HepG2 (cell line): ENCODE data around the gene ACADSB. TPM values are rescaled to one million over a fixed set of nuclear protein-coding genes. Genes with fewer than 3 reads are reported as not detected.

Experiments
- ATAC-seq: fragments of 200-7000 bp; cut with Tn5 transposase; 3 replicates; pipeline ENCODE4 v1.9.1; 2020; ENCODE audit warnings: mild to moderate bottlenecking, moderate library complexity
- BruUV-seq: library from RNA; stranded (reverse); fragments of 400-500 nt; replicated peaks from 2 replicates; lab custom pipeline; 2021; lab: Mats Ljungman, UMichigan
- CTCF ChIA-PET: fragments of 300-600 bp; formaldehyde crosslinking; extraction: SDS; loops from one replicate; lab custom pipeline; 2021; ENCODE audit warnings: low total read pairs, inconsistent platforms, low intra/inter-chr PET ratio; lab: Yijun Ruan, JAX
- POLR2A ChIA-PET: fragments of 350-600 bp; sonication (Branson Sonifier 250); formaldehyde crosslinking; loops from one replicate; lab custom pipeline; 2020; ENCODE audit warnings: antibody characterized with exemption, inconsistent platforms; lab: Yijun Ruan, JAX
- DNase-seq: peaks from one replicate; pipeline ENCODE4 v3.0.0-alpha.2; 2015; ENCODE audit warnings: low spot score
- FAIRE-seq: peaks from 3 replicates; lab custom pipeline; 2011; peaks lifted over from hg19 to GRCh38; lab: Jason Lieb, UNC
- H2AFZ ChIP-seq: one replicate; pipeline ENCODE4 v1.6.1; 2011; ENCODE audit warnings: low read length, inconsistent platforms
- H3K27ac ChIP-seq: fragments of 300-600 bp; 3 replicates; pipeline ENCODE4 v1.8.0; 2011; ENCODE audit warnings: mixed run types, mild to moderate bottlenecking, mixed read lengths, low read length, inconsistent platforms; ENCODE audit not compliant: insufficient read depth; ENCODE audit errors: extremely low read length
- H3K27me3 ChIP-seq, 2 experiments: fragments of 200-600 bp in 1 of 2; 2 replicates in 1 of 2; 3 replicates in 1 of 2; pipeline versions ENCODE4 v1.6.0 to v1.8.0; 2011; ENCODE audit warnings: low read length in 2 of 2, mild to moderate bottlenecking in 2 of 2, moderate library complexity in 2 of 2, inconsistent platforms in 1 of 2; ENCODE audit not compliant: insufficient read depth in 2 of 2, control insufficient read depth in 1 of 2
- H3K36me3 ChIP-seq, 2 experiments: fragments of 200-600 bp in 1 of 2; replicated peaks in 1 of 2; 2 replicates in 1 of 2; 3 replicates in 1 of 2; pipeline versions ENCODE4 v1.5.1 to v1.8.0; 2011; ENCODE audit warnings: low read length in 2 of 2, inconsistent platforms in 1 of 2; ENCODE audit not compliant: insufficient read depth in 2 of 2, control insufficient read depth in 1 of 2
- H3K4me1 ChIP-seq: 2 replicates; pipeline ENCODE4 v1.5.1; 2012; ENCODE audit warnings: low read length, inconsistent platforms; ENCODE audit not compliant: insufficient read depth
- H3K4me2 ChIP-seq: 2 replicates; pipeline ENCODE4 v1.6.0; 2011; ENCODE audit warnings: low read depth, low read length, inconsistent platforms
- H3K4me3 ChIP-seq, 3 experiments: fragments of 200-600 bp in 1 of 3; sonication (generic), shearing (Covaris generic) in 1 of 3; replicated peaks in 1 of 3; 2 replicates each; pipeline ENCODE4 v1.5.1; 2011 to 2016; ENCODE audit warnings: low read length in 3 of 3, inconsistent platforms in 2 of 3, low read depth in 2 of 3, mild to moderate bottlenecking in 2 of 3, control low read depth in 1 of 3, mixed read lengths in 1 of 3; ENCODE audit not compliant: insufficient read depth in 1 of 3
- H3K79me2 ChIP-seq: one replicate; pipeline ENCODE4 v1.6.1; 2011; ENCODE audit warnings: low read length, inconsistent platforms; ENCODE audit not compliant: insufficient read depth
- H3K9ac ChIP-seq: 2 replicates; pipeline ENCODE4 v1.6.0; 2011; ENCODE audit warnings: mild to moderate bottlenecking, low read depth, low read length, inconsistent platforms; ENCODE audit not compliant: insufficient read depth
- H3K9me3 ChIP-seq: 2 replicates; pipeline ENCODE4 v1.5.1; 2012; ENCODE audit warnings: mild to moderate bottlenecking, low read length
- H4K20me1 ChIP-seq: 2 replicates; pipeline ENCODE4 v1.6.0; 2011; ENCODE audit warnings: inconsistent platforms, mild to moderate bottlenecking, low read length, moderate library complexity; ENCODE audit not compliant: insufficient read depth
- ARID3A ChIP-seq: IDR thresholded peaks from 2 replicates; pipeline ENCODE4 v1.6.1; 2012; ENCODE audit warnings: low read depth, low read length, improper control_type of control experiment
- ARID5B ChIP-seq: IDR thresholded peaks from 2 replicates; pipeline ENCODE4 v1.4.0; 2020; ENCODE audit warnings: mild to moderate bottlenecking, missing genetic modification reagents
- BHLHE40 ChIP-seq: IDR thresholded peaks from 2 replicates; pipeline ENCODE4 v1.6.1; 2011; ENCODE audit warnings: low read length, improper control_type of control experiment
- CAMTA2 ChIP-seq: sonication (generic); formaldehyde crosslinking; IDR thresholded peaks from 2 replicates; pipeline ENCODE4 v1.4.0; 2020; ENCODE audit warnings: mild to moderate bottlenecking, missing genetic modification reagents, borderline replicate concordance
- CEBPG ChIP-seq: IDR thresholded peaks from 2 replicates; pipeline ENCODE4 v1.6.1; 2016
- ELF3 ChIP-seq: IDR thresholded peaks from 2 replicates; pipeline ENCODE4 v1.6.1; 2016; ENCODE audit warnings: missing genetic modification reagents, missing compliant biosample characterization
- EP300 ChIP-seq, 3 experiments: sonication (generic) in 1 of 3; formaldehyde crosslinking in 1 of 3; IDR thresholded peaks; 2 replicates each; pipeline versions ENCODE4 v1.5.1 to v1.6.1; 2011 to 2020; ENCODE audit warnings: low read depth in 2 of 3, low read length in 2 of 3, borderline replicate concordance in 1 of 3, improper control_type of control experiment in 1 of 3, mild to moderate bottlenecking in 1 of 3, missing genetic modification reagents in 1 of 3, moderate library complexity in 1 of 3
- FOXP1 ChIP-seq, 2 experiments: fragments of 450-650 bp in 1 of 2; IDR thresholded peaks; 2 replicates each; pipeline ENCODE4 v1.6.1; 2017 to 2018; ENCODE audit warnings: antibody characterized with exemption in 1 of 2
- GATAD2A ChIP-seq: IDR thresholded peaks from 2 replicates; pipeline ENCODE4 v1.6.1; 2016
- KLF16 ChIP-seq, 2 experiments: sonication (generic) in 1 of 2; formaldehyde crosslinking in 1 of 2; IDR thresholded peaks; 2 replicates each; pipeline versions ENCODE4 v1.6.1 to v1.8.0; 2016 to 2023; ENCODE audit warnings: missing genetic modification reagents in 2 of 2, missing compliant biosample characterization in 1 of 2
- RXRB ChIP-seq: IDR thresholded peaks from 2 replicates; pipeline ENCODE4 v1.6.1; 2016; ENCODE audit warnings: borderline replicate concordance, missing genetic modification reagents, missing compliant biosample characterization
- SALL1 ChIP-seq: sonication (generic); formaldehyde crosslinking; IDR thresholded peaks from 2 replicates; pipeline ENCODE4 v1.8.0; 2022; ENCODE audit warnings: mild to moderate bottlenecking, missing genetic modification reagents
- SOX5 ChIP-seq: IDR thresholded peaks from 2 replicates; pipeline ENCODE4 v1.6.1; 2016; ENCODE audit warnings: borderline replicate concordance
- SOX6 ChIP-seq, 2 experiments: fragments of 450-650 bp in 1 of 2; sonication (generic) in 1 of 2; formaldehyde crosslinking in 1 of 2; IDR thresholded peaks; 2 replicates each; pipeline versions ENCODE4 v1.4.0 to v1.6.1; 2017 to 2020; ENCODE audit warnings: antibody characterized with exemption in 1 of 2, mild to moderate bottlenecking in 1 of 2, missing genetic modification reagents in 1 of 2
- THAP7 ChIP-seq: sonication (generic); formaldehyde crosslinking; IDR thresholded peaks from 2 replicates; pipeline ENCODE4 v1.8.1; 2023; ENCODE audit warnings: mild to moderate bottlenecking, missing genetic modification reagents
- ZNF773 ChIP-seq: sonication (generic); formaldehyde crosslinking; IDR thresholded peaks from 2 replicates; pipeline ENCODE4 v1.4.0; 2020; ENCODE audit warnings: missing genetic modification reagents, borderline replicate concordance
- WGBS: methylation state at CpG from one replicate; pipeline ENCODE4 v1.1.6; 2017; ENCODE audit warnings: low lambda C conversion rate; 5-methylcytosine and 5-hydroxymethylcytosine counted together
- in situ Hi-C: cut with HindIII; loops from 2 replicates; pipeline ENCODE4 v1.10.0; 2017; ENCODE audit warnings: low pct_unique_long_range_greater_than_20kb; ENCODE audit not compliant: extremely low pct_ligation_motif_present
- intact Hi-C: fragments of 100-400 bp; cut with micrococcal nuclease; formaldehyde crosslinking; loops from one replicate; pipeline ENCODE4 v1.10.0; 2022; ENCODE audit not compliant: unreplicated experiment
- polyA plus RNA-seq, 8 experiments: library from polyadenylated mRNA; depleted of rRNA in 3 of 8; stranded (reverse) in 7 of 8; unstranded in 1 of 8; fragments of >200 nt; fragmentation: Illumina TruSeq in 4 of 8; extraction: Trizol in 4 of 8; gene quantifications; 2 replicates each; pipeline versions ENCODE4 v1.2.1 to v1.2.3, GENCODE V29; 2011 to 2016; ENCODE audit warnings: low read depth in 4 of 8, missing spikeins in 1 of 8, mixed read lengths in 1 of 8; ENCODE audit not compliant: insufficient read depth in 1 of 8
- total RNA-seq, 5 experiments: library from RNA; depleted of rRNA; stranded (reverse); fragments of >200 nt; fragmentation: Illumina TruSeq; extraction: Trizol; gene quantifications; 2 replicates each; pipeline ENCODE4 v1.2.3, GENCODE V29; 2016; ENCODE audit warnings: low read depth in 1 of 5
- TF ChIP-seq, protein P1 (sequence below): IDR thresholded peaks from 2 replicates; pipeline ENCODE4 v1.6.1; 2016

Gene ACADSB
- total and polyA plus RNA-seq, 2 of the 13 experiments (the other 11 are each of a cell fraction or from before 2014, with no cell fraction given): 80.0 to 87.6 TPM

- POLR2A ChIA-PET: interaction anchor here (2.8 to 6.5 kb wide), 2 partner anchors 9 to 39 kb away, joined by 17 to 131 read pairs; partner anchors contain the start of genes ACADSB, IKZF5 and PSTK
- FAIRE-seq: no peak
- TF ChIP-seq, protein P1, sequence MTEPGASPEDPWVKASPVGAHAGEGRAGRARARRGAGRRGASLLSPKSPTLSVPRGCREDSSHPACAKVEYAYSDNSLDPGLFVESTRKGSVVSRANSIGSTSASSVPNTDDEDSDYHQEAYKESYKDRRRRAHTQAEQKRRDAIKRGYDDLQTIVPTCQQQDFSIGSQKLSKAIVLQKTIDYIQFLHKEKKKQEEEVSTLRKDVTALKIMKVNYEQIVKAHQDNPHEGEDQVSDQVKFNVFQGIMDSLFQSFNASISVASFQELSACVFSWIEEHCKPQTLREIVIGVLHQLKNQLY: no peak
- TF ChIP-seq RXRB (CRISPR knock-in tag): 0 out of 2 replicates have a peak, but pooled peaks have one; percentile 15
- TF ChIP-seq FOXP1 (IDR thresholded peaks at IDR 0.05): no peak
- TF ChIP-seq FOXP1 (CRISPR knock-in tag; IDR thresholded peaks at IDR 0.05): 0 out of 2 replicates have a peak, but pooled peaks have one; percentile 7
- no peak for TF ChIP-seq THAP7 (CRISPR knock-in tag)
- TF ChIP-seq SOX6 (IDR thresholded peaks at IDR 0.05): no peak
- peak; percentile 50; the same call in 1 of the 2 replicates for TF ChIP-seq SOX6 (CRISPR knock-in tag; IDR thresholded peaks at IDR 0.05)
- 0 out of 2 replicates have a peak, but pooled peaks have one; percentile 16 for TF ChIP-seq ARID3A
- peak; percentile 21; the same call in 1 of the 2 replicates for TF ChIP-seq CEBPG (CRISPR knock-in tag)
- TF ChIP-seq EP300 (IDR thresholded peaks at IDR 0.05; ENCODE audit: low read depth in 2 of 2, low read length in 2 of 2): peak in 1 of 2 experiments; percentile 10; a peak in 1 of 4 replicates
- no peak for TF ChIP-seq EP300 (CRISPR knock-in tag; IDR thresholded peaks at IDR 0.05; ENCODE audit: borderline replicate concordance)
- peak; percentile 18; the same call in 1 of the 2 replicates for TF ChIP-seq SALL1 (CRISPR knock-in tag)
- 0 out of 4 replicates have a peak, but pooled peaks of 1 of the 2 experiments have one; percentile 23 for TF ChIP-seq KLF16 (CRISPR knock-in tag; IDR thresholded peaks at IDR 0.05)
- no peak for TF ChIP-seq CAMTA2 (CRISPR knock-in tag)
- peak; percentile 45; the same call in 1 of the 2 replicates for TF ChIP-seq BHLHE40
- peak; percentile 56 for TF ChIP-seq GATAD2A (CRISPR knock-in tag)
- peak; percentile 29; the same call in 1 of the 2 replicates for TF ChIP-seq ARID5B (CRISPR knock-in tag)
- no peak for TF ChIP-seq ZNF773 (CRISPR knock-in tag)
- TF ChIP-seq ELF3 (CRISPR knock-in tag): 0 out of 2 replicates have a peak, but pooled peaks have one; percentile 7
- peak; percentile 20; the same call in 1 of the 2 replicates for TF ChIP-seq SOX5 (CRISPR knock-in tag)
Measured at GRCh38 chr10:123019264-123019663, 10.5 kb downstream of the ACADSB start.

More at GRCh38 chr10:123019264-123019663, 10.5 kb downstream of the ACADSB start:
- H3K36me3 ChIP-seq: peaks cover 3 to 6% of the 10 kb centered on the region in 2 experiments; a peak in 4 of 5 replicates
- peak overlapping the region; percentile 87 for H3K27ac ChIP-seq
- intact Hi-C loops: no loop called here
- peaks cover 100% of the 10 kb centered on the region for H3K4me1 ChIP-seq
- H3K4me3 ChIP-seq: peak overlapping the region in 1 of 3 experiments; percentile 62; a peak in 1 of 6 replicates
- WGBS: 5% methylated on average over 3 of the region's 3 CpGs
- H3K4me2 ChIP-seq: peak overlapping the region; percentile 66
- H3K27me3 ChIP-seq: no peaks in the 10 kb centered on the region
- no TSS peak for BruUV-seq
- no peaks in the 10 kb centered on the region; the same call in 1 of the 2 replicates for H4K20me1 ChIP-seq
- H2AFZ ChIP-seq: no peak overlapping the region
- peak; percentile 34 for DNase-seq
- in situ Hi-C loops: no loop called here
- no peaks in the 10 kb centered on the region for H3K9me3 ChIP-seq
- H3K79me2 ChIP-seq: peaks cover 76% of the 10 kb centered on the region
- CTCF ChIA-PET: no interaction called here
- H3K9ac ChIP-seq: peak overlapping the region; percentile 58
- ATAC-seq: peak; percentile 24
